Measurements from ENCODE around the gene PBXIP1. TPM values are rescaled to one million over a fixed set of nuclear protein-coding genes. Genes with fewer than 3 reads are reported as not detected.
A peak's percentile ranks its signal among the peaks of the same experiment; 100 is the strongest.

The PBXIP1 gene
- total and polyA plus RNA-seq, 10 of the 15 experiments (the other 5 are each of a cell fraction or from before 2014, with no cell fraction given), result 0.63 to 25.6 (median 15.4) TPM

DNA sequence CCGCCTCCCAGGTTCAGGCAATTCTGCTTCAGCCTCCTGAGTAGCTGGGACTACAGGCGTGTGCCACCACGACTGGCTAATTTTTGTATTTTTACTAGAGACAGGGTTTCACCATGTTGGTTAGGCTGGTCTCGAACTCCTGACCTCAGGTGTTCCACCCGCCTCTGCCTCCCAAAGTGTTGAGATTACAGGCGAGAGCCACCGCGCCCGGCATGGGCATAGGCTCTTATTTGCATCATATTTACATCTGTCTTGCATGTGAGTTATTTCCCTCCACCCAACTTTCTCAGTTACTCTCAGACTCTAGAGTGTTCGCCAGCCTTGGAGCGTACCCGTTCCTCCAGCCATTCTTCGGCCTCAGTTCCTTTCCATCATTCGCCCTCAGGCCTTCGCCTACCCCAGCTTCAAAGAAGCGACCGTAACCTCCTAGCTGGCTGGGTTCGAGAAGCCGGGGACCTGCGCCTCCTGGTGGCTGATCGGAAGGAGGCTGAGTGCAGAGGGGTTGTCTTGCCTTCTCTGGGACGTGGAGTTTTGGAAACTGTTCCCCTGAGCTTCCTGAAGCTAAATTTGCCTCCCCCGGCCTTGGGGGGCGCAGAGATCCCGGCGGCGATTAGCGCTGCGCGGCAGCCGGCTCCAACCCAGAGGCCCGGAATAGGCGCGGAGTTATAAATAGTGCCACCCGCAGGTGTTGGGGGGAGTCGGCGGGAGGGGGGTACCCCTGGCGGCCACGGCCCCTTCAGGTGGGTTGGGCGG lies 43.1 kb upstream of the PBXIP1 start (continued):
- TF ChIP-seq FOS (IDR thresholded peaks at IDR 0.05; ENCODE audit: borderline replicate concordance, extremely low read depth, insufficient read length) (no peak), FOXM1 (IDR thresholded peaks at IDR 0.05; ENCODE audit: low read depth, low read length) (no peak), MYB (IDR thresholded peaks at IDR 0.05; ENCODE audit: borderline replicate concordance, low read depth, low read length) (no peak), ZZZ3 (IDR thresholded peaks at IDR 0.05; ENCODE audit: control insufficient read depth, insufficient read length, low read depth) (no peak)
- TF ChIP-seq, protein P1, sequence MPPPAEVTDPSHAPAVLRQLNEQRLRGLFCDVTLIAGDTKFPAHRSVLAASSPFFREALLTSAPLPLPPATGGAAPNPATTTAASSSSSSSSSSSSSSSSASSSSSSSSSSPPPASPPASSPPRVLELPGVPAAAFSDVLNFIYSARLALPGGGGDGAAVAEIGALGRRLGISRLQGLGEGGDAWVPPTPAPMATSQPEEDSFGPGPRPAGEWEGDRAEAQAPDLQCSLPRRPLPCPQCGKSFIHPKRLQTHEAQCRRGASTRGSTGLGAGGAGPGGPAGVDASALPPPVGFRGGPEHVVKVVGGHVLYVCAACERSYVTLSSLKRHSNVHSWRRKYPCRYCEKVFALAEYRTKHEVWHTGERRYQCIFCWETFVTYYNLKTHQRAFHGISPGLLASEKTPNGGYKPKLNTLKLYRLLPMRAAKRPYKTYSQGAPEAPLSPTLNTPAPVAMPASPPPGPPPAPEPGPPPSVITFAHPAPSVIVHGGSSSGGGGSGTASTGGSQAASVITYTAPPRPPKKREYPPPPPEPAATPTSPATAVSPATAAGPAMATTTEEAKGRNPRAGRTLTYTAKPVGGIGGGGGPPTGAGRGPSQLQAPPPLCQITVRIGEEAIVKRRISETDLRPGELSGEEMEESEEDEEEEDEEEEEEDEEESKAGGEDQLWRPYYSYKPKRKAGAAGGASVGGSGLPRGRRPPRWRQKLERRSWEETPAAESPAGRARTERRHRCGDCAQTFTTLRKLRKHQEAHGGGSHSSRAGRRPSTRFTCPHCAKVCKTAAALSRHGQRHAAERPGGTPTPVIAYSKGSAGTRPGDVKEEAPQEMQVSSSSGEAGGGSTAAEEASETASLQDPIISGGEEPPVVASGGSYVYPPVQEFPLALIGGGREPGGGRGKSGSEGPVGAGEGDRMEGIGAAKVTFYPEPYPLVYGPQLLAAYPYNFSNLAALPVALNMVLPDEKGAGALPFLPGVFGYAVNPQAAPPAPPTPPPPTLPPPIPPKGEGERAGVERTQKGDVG (CRISPR knock-in tag; IDR thresholded peaks at IDR 0.05), result no peak

DNA sequence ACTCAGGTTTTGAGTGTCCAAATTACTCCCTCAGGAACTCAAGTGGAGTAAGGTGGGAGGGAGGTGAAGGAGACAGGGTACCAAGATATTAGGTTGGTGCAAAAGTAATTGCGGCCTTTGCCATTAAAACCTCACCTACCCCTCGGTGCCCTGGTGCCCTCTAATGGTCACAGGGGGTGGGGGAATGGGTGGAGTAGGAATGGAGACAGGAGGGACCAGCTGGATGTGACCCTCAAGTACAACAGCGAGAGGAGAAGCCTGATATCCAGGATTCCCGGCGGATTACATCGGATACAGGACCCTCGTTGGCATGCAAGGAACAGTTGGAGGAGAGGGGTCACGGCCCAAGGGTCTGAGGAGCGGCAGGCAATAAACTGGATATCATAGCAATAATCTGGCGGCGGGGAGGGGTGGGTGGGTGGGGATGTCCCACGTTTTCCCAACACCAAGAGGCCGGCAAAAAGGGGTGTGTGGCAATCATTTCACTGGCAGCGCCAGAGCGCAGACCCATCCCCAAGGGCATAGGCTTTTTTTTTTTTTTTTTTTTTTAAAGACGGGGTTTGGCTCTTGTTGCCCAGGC lies 42.4 kb upstream of the PBXIP1 start:
- DNase-seq (ENCODE audit: low read depth, low spot score) (no peak), ATAC-seq (no peak), FAIRE-seq (peak; percentile 56)
- Histone ChIP-seq H3K27me3 (replicated peaks in 1 of 2; ENCODE audit: control insufficient read depth in 2 of 2, insufficient read depth in 2 of 2, low read length in 1 of 2) (no peaks in the 10 kb centered on the region), H3K27ac (ENCODE audit: control insufficient read depth, insufficient read depth) (no peak overlapping the region), H3K79me2 (ENCODE audit: control insufficient read depth, insufficient read depth, low read length) (peaks cover 11% of the 10 kb centered on the region), H3K4me3 (peak overlapping the region; percentile 89; the same call in 1 of the 2 replicates), H3K4me2 (ENCODE audit: control insufficient read depth, insufficient read depth) (peak overlapping the region; percentile 94), H3K36me3 (ENCODE audit: control insufficient read depth in 2 of 2, insufficient read depth in 2 of 2, low read length in 1 of 2) (no peaks in the 10 kb centered on the region), H2AFZ (ENCODE audit: control insufficient read depth, low read depth, low read length) (no peak overlapping the region), H4K20me1 (ENCODE audit: control insufficient read depth, insufficient read depth) (no peaks in the 10 kb centered on the region), H3K9ac (ENCODE audit: control insufficient read depth, insufficient read depth, low read length) (no peak overlapping the region; the same call in 1 of the 2 replicates), H3K9me3 (replicated peaks; ENCODE audit: control insufficient read depth, insufficient read depth, low read length) (no peaks in the 10 kb centered on the region), H3K4me1 (ENCODE audit: control insufficient read depth, insufficient read depth, low read length) (peaks cover 12% of the 10 kb centered on the region)
- RAD21 ChIA-PET (ENCODE audit: unreplicated experiment), result interaction anchor here (0.7 to 3.0 kb wide), 19 partner anchors 14 to 519 kb away, joined by 3 to 24 read pairs (median 4); partner anchors contain the start of genes ADAM15, FLAD1, PBXIP1 and PMVK
- WGBS (ENCODE audit: insufficient coverage, insufficient replicate concordance, low lambda C conversion rate, missing lambda C conversion rate), result 85% methylated on average over 15 of the region's 16 CpGs
- CTCF ChIA-PET, result interaction anchor here (0.6 to 11.0 kb wide), 26 partner anchors 9 to 777 kb away, joined by 3 to 226 read pairs (median 4); partner anchors contain the start of genes CKS1B, FLAD1, KCNN3 and KRTCAP2
- no peak for TF ChIP-seq YY1 (IDR thresholded peaks at IDR 0.05; ENCODE audit: low read depth, low read length)
- TF ChIP-seq, protein P2, sequence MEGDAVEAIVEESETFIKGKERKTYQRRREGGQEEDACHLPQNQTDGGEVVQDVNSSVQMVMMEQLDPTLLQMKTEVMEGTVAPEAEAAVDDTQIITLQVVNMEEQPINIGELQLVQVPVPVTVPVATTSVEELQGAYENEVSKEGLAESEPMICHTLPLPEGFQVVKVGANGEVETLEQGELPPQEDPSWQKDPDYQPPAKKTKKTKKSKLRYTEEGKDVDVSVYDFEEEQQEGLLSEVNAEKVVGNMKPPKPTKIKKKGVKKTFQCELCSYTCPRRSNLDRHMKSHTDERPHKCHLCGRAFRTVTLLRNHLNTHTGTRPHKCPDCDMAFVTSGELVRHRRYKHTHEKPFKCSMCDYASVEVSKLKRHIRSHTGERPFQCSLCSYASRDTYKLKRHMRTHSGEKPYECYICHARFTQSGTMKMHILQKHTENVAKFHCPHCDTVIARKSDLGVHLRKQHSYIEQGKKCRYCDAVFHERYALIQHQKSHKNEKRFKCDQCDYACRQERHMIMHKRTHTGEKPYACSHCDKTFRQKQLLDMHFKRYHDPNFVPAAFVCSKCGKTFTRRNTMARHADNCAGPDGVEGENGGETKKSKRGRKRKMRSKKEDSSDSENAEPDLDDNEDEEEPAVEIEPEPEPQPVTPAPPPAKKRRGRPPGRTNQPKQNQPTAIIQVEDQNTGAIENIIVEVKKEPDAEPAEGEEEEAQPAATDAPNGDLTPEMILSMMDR (IDR thresholded peaks at IDR 0.05 in 2 of 3, conservative IDR thresholded peaks at IDR 0.05 in 1 of 3; ENCODE audit: control insufficient read depth in 2 of 3, extremely low read depth in 1 of 3, insufficient read depth in 1 of 3, low read depth in 3 of 3, low read length in 3 of 3), result peak in 2 of 3 experiments; percentile 19; a peak in 3 of 6 replicates
- POLR2A ChIA-PET, result interaction anchor here (0.6 to 3.4 kb wide), 11 partner anchors 14 to 442 kb away, joined by 3 to 36 read pairs (median 5); partner anchors contain the start of genes CKS1B, FLAD1, PBXIP1 and PYGO2
- SMC1A ChIA-PET (ENCODE audit: uncharacterized antibody, unreplicated experiment), result interaction anchor here (0.6 to 8.1 kb wide), 9 partner anchors 10 to 46 kb away, joined by 3 to 69 read pairs (median 5); partner anchors contain the start of genes CKS1B, FLAD1, PYGO2 and SHC1
- no TSS peak for BruUV-seq (replicated peaks)
- intact Hi-C loops (cut with micrococcal nuclease; ENCODE audit: unreplicated experiment) (loop anchor here (2.0 kb wide), 1 partner anchor 15 kb away; the partner anchor contains the start of gene FLAD1), in situ Hi-C loops (cut with MboI) (no loop called here)
